KBM-7 (cell line): ENCODE data around the gene GPR78.

Source experiments
- DNase-seq: peaks from one replicate; pipeline ENCODE4 v3.0.0-alpha.2; 2015
- in situ Hi-C: fragments of 300-500 bp; cut with MboI; formaldehyde crosslinking; loops from 2 replicates; pipeline ENCODE4 v1.14.3; 2020; ENCODE audit warnings: low sequenced_read_pairs, low pct_unique_long_range_greater_than_20kb, mixed read lengths

GPR78 gene

GRCh38 chr4:8593264-8594096 is 13.3 kb downstream of the GPR78 start:
- in situ Hi-C loops: no loop called here
- DNase-seq: no peak

DNA sequence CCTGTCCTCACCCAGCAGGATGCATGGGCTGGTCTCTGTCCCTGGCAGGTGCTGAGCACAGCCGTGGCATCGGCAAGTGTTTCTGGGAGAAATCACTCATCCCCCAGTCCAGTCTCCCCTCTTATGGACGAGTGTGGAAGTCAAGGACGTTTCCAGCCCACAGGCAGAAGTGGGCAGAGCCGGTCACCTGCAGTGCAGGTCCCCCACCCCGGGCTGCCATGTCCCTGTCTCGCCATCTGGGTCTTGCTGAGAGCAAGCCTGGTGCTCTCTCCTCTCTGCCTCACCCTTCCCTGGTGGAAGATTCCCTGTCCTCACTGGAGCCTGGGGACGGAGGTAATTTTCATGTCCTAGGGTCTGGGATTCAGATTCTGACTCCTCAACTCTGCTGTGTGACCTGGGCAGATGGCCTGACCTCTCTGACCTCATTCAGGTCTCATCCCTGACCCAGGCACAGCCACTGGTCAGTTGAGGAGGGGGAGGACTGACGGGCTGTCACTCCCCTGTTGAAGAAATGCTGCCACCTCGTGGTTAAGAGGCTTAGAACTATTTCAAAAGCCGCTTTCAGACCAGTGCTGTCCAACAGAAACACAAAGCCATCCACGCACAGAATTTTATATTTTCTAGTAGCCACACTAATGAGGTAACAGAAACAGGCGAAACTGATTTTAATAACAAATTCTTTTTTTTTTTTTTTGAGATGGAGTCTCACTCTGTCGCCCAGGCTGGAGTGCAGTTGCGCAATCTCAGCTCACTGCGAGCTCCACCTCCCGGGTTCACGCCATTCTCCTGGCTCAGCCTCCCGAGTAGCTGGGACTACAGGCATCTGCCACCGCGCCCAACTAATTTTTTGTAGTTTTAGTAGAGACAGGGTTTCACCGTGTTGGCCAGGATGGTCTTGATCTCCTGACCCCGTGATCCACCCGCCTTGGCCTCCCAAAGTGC is 14.2 kb downstream of the GPR78 start:
- in situ Hi-C loops: no loop called here

DNA sequence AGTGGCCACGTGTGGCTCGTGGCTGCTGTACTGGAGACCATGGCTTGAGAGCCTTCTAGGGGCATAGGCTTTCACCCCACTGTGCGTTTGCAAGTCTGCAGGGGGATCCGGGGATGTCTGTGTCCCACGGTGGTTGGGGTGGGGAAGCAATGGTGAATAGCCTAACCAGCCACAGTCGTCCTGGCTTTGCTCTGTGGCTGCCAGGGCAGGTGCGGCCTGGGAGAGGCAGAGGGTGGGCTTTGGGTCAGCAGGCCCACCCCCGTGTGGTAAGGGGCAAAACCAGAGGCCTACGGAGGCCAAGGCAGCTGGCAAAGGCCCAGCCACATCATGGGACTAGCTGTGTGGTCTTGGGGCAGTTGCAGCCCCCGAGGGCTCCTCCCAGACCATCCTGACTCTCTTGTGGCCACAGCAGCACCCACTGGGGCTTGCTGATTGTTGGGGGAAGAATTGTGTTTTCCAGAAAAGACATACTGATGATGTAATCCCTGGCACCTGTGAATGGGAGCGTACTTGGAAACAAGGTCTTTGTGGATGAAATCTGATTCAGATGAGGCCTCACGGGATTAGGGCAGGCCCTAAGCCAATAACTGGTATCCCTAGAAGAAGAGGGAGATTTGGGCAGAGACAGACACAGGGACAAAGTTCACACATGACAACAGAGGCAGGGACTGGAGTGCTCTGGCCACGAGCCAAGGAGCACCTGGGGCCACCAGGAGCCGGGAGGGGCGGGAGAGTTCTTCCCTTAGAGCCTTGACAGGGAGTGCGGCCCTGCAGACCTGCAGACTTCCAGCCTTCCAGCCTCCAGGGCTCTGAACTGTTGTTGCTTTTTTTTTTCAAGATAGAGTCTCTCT is 15.3 kb downstream of the GPR78 start:
- in situ Hi-C loops: no loop called here
- DNase-seq: no peak

More for the DNA sequence above, 14.2 kb downstream of the GPR78 start:
- DNase-seq: peak; percentile 55

DNA sequence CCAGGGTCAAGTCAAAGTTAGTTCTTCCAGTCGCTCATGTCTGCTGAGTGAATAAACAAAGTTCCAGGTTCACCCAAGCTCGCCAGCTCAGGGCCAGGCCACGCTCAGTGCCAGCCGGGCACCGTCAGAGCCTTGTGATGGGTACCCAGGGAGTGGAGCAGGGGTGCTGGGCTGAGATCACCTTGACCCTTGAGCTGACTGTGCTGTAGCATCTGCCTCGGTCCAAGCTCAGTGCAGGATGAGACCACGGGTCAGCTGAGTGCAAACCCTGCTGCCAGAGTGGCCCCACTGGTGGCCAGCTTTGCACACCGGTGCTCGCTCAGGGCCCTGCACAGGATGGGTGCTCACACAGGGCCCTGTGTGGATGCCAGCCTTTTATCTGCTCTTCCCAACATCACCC is 16.7 kb downstream of the GPR78 start:
- in situ Hi-C loops: no loop called here
- DNase-seq: no peak

DNA sequence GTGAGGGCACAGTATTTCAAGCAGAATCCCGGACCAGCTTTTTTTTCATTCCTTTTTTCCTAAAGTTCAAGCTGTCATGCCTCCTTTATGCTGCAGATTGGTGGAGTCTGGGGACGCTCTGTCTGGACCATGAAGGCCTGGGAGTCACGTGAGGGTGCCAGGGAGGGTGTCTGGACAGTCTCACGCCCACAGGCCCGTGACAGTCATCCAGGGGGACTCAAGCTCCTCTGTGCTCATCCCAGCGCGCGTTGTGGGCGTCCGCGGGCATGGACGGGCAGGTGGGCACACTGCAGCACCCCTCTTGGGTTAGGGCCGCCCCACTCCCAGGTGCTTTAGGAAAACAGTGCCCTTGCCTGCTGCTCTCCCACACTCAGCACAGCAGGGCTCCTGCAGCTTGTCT is 17.1 kb downstream of the GPR78 start:
- DNase-seq: no peak
- in situ Hi-C loops: no loop called here

- in situ Hi-C loops: no loop called here
- no peak for DNase-seq
Measured at GRCh38 chr4:8597791-8598190, 17.6 kb downstream of the GPR78 start.

- in situ Hi-C loops: no loop called here
- DNase-seq: no peak
Measured at GRCh38 chr4:8598391-8599090, 18.3 kb downstream of the GPR78 start.

DNA sequence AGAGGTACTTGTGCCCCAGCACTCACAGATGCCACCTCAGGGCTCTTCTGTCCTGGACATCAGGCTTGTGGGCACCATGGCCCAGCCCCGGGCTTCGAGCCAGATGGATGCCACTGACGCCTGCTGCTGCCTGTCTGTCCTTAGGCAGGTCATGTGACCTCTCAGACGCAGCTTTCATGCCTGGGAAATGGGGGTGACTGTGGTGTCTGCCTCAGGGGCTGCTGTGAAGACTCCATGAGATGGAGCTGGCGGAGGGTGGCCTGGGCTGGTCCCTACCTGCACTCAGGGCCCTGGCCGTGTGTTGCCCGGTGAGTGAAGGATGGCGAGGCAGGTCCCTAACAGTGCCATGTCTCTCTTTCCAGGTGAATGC is 18.9 kb downstream of the GPR78 start:
- in situ Hi-C loops: no loop called here
- DNase-seq: no peak

- in situ Hi-C loops: no loop called here
- DNase-seq: peak; percentile 28
Measured at GRCh38 chr4:8599657-8600056, 19.5 kb downstream of the GPR78 start.

- in situ Hi-C loops: no loop called here
- DNase-seq: no peak
Measured at GRCh38 chr4:8600266-8600665, 20.1 kb downstream of the GPR78 start.

DNA sequence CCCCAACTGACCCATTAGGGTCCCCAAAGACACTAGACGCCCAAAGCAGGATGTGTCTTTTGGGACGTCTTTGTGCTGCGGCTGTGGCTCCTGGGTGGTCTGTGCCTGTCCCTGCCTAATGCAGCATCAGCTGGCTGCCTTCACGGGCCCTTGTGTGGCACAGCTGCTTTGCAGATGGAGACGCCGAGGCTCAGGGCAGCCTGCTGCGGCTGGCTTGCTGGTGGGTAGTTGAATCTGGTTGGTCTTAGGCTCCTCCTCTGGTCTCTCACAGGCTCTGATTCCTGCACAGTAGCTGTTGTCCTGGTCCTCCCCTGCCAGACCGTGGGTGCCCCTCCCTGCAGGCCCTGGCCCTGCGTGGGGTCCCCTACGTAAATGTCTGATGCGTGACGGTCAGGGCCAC is 20.5 kb downstream of the GPR78 start:
- in situ Hi-C loops: no loop called here
- no peak for DNase-seq

DNA sequence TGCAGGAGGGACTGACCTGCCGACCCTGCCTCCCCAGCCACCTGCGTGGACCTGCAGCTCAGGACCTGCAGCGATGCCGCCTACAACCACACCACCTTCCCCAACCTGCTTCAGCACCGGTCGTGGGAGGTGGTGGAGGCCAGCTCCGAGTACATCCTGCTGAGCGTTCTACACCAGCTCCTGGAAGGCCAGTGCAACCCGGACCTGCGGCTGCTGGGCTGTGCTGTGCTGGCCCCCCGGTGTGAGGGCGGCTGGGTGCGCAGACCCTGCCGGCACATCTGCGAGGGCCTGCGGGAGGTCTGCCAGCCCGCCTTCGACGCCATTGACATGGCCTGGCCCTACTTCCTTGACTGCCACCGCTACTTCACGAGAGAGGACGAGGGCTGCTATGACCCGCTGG is 20.9 kb downstream of the GPR78 start:
- in situ Hi-C loops: no loop called here
- DNase-seq: no peak

DNA sequence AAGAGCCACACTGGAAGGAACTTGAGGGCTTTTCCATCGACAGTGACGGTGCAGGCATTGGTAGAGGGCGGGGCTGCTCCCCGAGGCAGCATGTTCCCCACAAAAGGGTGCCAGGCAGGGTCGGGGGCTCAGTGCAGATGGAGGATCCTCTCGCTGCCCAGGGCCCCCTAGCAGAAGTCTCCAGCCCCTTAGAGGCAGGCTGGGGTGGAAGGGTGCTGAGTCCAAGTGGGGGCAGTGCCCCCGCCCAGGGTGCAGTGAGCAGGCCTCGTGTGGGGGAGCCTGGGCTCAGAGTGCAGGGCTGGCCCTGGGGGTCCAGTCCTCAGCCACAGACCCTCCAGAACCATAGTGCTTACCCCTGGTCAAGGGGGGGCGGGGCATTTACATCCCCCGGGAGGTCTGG is 21.4 kb downstream of the GPR78 start:
- no peak for DNase-seq
- in situ Hi-C loops: no loop called here

- in situ Hi-C loops: no loop called here
- no peak for DNase-seq
Measured at GRCh38 chr4:8602686-8603430, 22.7 kb downstream of the GPR78 start.

DNA sequence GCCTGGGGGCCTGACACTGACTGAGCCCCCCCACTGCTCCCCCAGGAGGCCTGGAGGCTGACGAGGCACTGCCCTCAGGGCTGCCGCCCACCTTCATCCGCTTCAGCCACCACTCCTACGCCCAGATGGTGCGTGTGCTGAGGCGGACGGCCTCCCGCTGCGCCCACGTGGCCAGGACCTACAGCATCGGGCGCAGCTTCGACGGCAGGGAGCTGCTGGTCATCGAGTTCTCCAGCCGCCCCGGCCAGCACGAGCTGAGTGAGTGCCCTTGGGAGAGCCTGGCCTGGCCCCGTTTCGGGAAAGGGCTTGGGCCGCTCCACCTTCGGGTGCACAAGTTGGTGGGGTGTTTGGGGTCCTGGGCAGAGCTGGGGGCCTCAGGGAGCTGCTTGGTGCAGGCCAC is 23.7 kb downstream of the GPR78 start:
- no peak for DNase-seq
- in situ Hi-C loops: no loop called here

DNA sequence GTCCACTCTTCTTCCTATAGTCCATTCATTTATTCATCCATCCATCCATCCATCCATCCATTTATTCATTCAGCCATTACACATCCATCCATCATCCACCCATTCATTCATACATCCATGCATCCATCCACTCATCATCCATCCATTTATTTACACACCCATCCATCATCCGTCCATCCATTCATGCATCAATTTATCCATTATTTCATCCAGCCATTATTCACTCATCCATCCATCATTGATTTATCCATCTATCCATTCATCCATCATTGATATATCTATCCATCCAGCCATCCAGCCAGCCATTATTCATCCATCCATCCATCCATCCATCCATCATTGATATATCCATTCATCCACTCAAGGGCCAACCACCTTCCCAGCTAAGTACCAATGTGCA is 25.1 kb downstream of the GPR78 start:
- no peak for DNase-seq
- in situ Hi-C loops: no loop called here

- DNase-seq: no peak
Measured at GRCh38 chr4:8606476-8606875, 26.3 kb downstream of the GPR78 start.

GRCh38 chr4:8606966-8607365 is 26.8 kb downstream of the GPR78 start:
- in situ Hi-C loops: no loop called here
- no peak for DNase-seq

More at GRCh38 chr4:8606476-8606875, 26.3 kb downstream of the GPR78 start:
- in situ Hi-C loops: no loop called here
